B cell (primary cell): ENCODE results near the gene NNT. TPM values are rescaled to one million over a fixed set of nuclear protein-coding genes. Genes with fewer than 3 reads are reported as not detected.

Experiments
- ATAC-seq: fragments of 200-7000 bp; cut with Tn5 transposase; one replicate; pipeline ENCODE4 v1.10.0; 2021; ENCODE audit warnings: low read depth, mild to moderate bottlenecking, moderate number of reproducible peaks, moderate library complexity
- CTCF ChIA-PET: fragments of 350-600 bp; sonication (Branson Sonifier 250); formaldehyde crosslinking; loops from one replicate; lab custom pipeline; 2021; ENCODE audit warnings: antibody characterized with exemption, inconsistent platforms; lab: Charles Lee
- POLR2A ChIA-PET: fragments of 350-600 bp; sonication (Branson Sonifier 250); formaldehyde crosslinking; loops from one replicate; lab custom pipeline; 2021; ENCODE audit warnings: antibody characterized with exemption; lab: Charles Lee
- DNase-seq: peaks from one replicate; pipeline ENCODE4 v3.0.0; 2013
- H2AFZ ChIP-seq: 2 replicates; pipeline ENCODE4 v1.6.1; 2012; ENCODE audit warnings: mild to moderate bottlenecking, low read depth, low read length; ENCODE audit not compliant: insufficient read depth, poor library complexity, severe bottlenecking
- H3K27ac ChIP-seq, 2 donors: 1 replicate in 1 of 2; 2 replicates in 1 of 2; pipeline ENCODE4 v1.5.1; 2012 to 2013; ENCODE audit warnings: low read length in 2 of 2, mild to moderate bottlenecking in 2 of 2, moderate library complexity in 1 of 2
- H3K27me3 ChIP-seq, 4 experiments: fragments of 200-600 bp in 1 of 4; sonication (generic) in 1 of 4; replicated peaks in 1 of 4; 1 replicate in 2 of 4; 2 replicates in 2 of 4; pipeline versions ENCODE4 v1.6.1 to v1.7.0; 2013 to 2016; ENCODE audit warnings: low read length in 3 of 4, mild to moderate bottlenecking in 2 of 4, mixed read lengths in 1 of 4, moderate library complexity in 1 of 4; ENCODE audit not compliant: insufficient read depth in 4 of 4, control insufficient read depth in 3 of 4; ENCODE audit errors: control extremely low read depth in 1 of 4
- H3K36me3 ChIP-seq, 2 experiments: replicated peaks in 1 of 2; 1 replicate in 1 of 2; 2 replicates in 1 of 2; pipeline versions ENCODE4 v1.6.1 to v1.7.1; 2013; ENCODE audit warnings: low read length in 1 of 2; ENCODE audit not compliant: insufficient read depth in 2 of 2, control insufficient read depth in 1 of 2; ENCODE audit errors: control extremely low read depth in 1 of 2, extremely low read depth in 1 of 2
- H3K4me1 ChIP-seq, 2 donors: fragments of 200-600 bp in 1 of 2; sonication (generic) in 1 of 2; 1 replicate in 1 of 2; 2 replicates in 1 of 2; pipeline versions ENCODE4 v1.5.1 to v1.6.1; 2013 to 2017; ENCODE audit warnings: low read length in 2 of 2; ENCODE audit not compliant: control insufficient read depth in 2 of 2, insufficient read depth in 2 of 2
- H3K4me2 ChIP-seq: replicated peaks from 2 replicates; pipeline ENCODE3; 2012; ENCODE audit warnings: mild to moderate bottlenecking, low read depth, low read length; ENCODE audit not compliant: poor library complexity, severe bottlenecking
- H3K4me3 ChIP-seq, 5 experiments: fragments of 200-600 bp in 1 of 5; sonication (generic) in 1 of 5; 1 replicate in 3 of 5; 2 replicates in 2 of 5; pipeline versions ENCODE4 v1.5.1 to v1.7.0; 2011 to 2016; ENCODE audit warnings: low read length in 4 of 5, mild to moderate bottlenecking in 4 of 5, low read depth in 2 of 5, control low read depth in 1 of 5, moderate library complexity in 1 of 5; ENCODE audit not compliant: insufficient read depth in 1 of 5; ENCODE audit errors: control extremely low read depth in 1 of 5, extremely low read depth in 1 of 5
- H3K79me2 ChIP-seq: fragments of 200-600 bp; sonication (generic); one replicate; pipeline ENCODE4 v1.6.0; 2016; ENCODE audit warnings: low read length; ENCODE audit not compliant: control insufficient read depth, insufficient read depth
- H3K9ac ChIP-seq: fragments of 200-600 bp; sonication (generic); 2 replicates; pipeline ENCODE4 v1.6.1; 2017; ENCODE audit warnings: mild to moderate bottlenecking, low read length, moderate library complexity
- H3K9me3 ChIP-seq, 3 donors: one replicate each; pipeline versions ENCODE4 v1.6.1 to v1.7.1; 2013; ENCODE audit warnings: low read length in 2 of 3; ENCODE audit not compliant: control insufficient read depth in 2 of 3, insufficient read depth in 1 of 3; ENCODE audit errors: control extremely low read depth in 1 of 3
- H4K20me1 ChIP-seq: 2 replicates; pipeline ENCODE4 v1.6.0; 2012; ENCODE audit warnings: mild to moderate bottlenecking, low read length; ENCODE audit not compliant: insufficient read depth, control insufficient read depth, poor library complexity, severe bottlenecking
- H3K27ac Mint-ChIP-seq: one replicate; pipeline ENCODE4 v1.8.0; 2021; ENCODE audit warnings: mixed read lengths
- H3K27me3 Mint-ChIP-seq: one replicate; pipeline ENCODE4 v1.8.0; 2021; ENCODE audit warnings: mixed read lengths
- H3K4me1 Mint-ChIP-seq: one replicate; pipeline ENCODE4 v1.8.0; 2021; ENCODE audit warnings: mixed read lengths
- H3K4me3 Mint-ChIP-seq: one replicate; pipeline ENCODE4 v1.8.0; 2021; ENCODE audit warnings: mixed read lengths
- H3K9me3 Mint-ChIP-seq: one replicate; pipeline ENCODE4 v1.8.0; 2022; ENCODE audit warnings: mixed read lengths; ENCODE audit not compliant: insufficient read depth
- EZH2 ChIP-seq: IDR thresholded peaks from 2 replicates; pipeline ENCODE4 v1.6.1; 2012; ENCODE audit warnings: borderline replicate concordance, low read depth, mild to moderate bottlenecking, moderate library complexity, low read length; ENCODE audit not compliant: insufficient read depth, poor library complexity, severe bottlenecking
- WGBS: methylation state at CpG from one replicate; pipeline ENCODE4 v1.1.5; 2013; ENCODE audit warnings: missing lambda C conversion rate; ENCODE audit not compliant: insufficient coverage; 5-methylcytosine and 5-hydroxymethylcytosine counted together
- intact Hi-C: fragments of 100-400 bp; cut with micrococcal nuclease; formaldehyde crosslinking; loops from one replicate; pipeline ENCODE4 v1.10.0; 2022
- polyA minus RNA-seq: library from RNA; depleted of rRNA, polyadenylated mRNA; stranded (reverse); fragments of >200 nt; gene quantifications from 2 replicates; pipeline ENCODE4 v1.2.3, GENCODE V29; 2012
- polyA plus RNA-seq: library from polyadenylated mRNA; depleted of rRNA; stranded (reverse); fragments of >200 nt; gene quantifications from 2 replicates; pipeline ENCODE4 v1.2.3, GENCODE V29; 2012
- total RNA-seq, 2 donors: library from RNA; stranded (reverse); fragments of 120-200 nt in 1 of 2; gene quantifications; 1 replicate in 1 of 2; 2 replicates in 1 of 2; pipeline versions ENCODE4 v1.2.3 to v1.2.4, GENCODE V29; 2013 to 2022
- TF ChIP-seq, protein P1 (sequence below): fragments of 200-600 bp; IDR thresholded peaks from one replicate; pipeline ENCODE4 v1.8.0; 2022; ENCODE audit warnings: antibody characterized with exemption, mild to moderate bottlenecking

Gene NNT
- total RNA-seq, result 61.1 and 63.0 TPM in 2 replicates
- total RNA-seq (2013), result 52.5 TPM
- polyA plus RNA-seq, result 17.8 and 20.0 TPM in 2 replicates
- 26.9 and 35.7 TPM in 2 replicates for polyA minus RNA-seq

DNA sequence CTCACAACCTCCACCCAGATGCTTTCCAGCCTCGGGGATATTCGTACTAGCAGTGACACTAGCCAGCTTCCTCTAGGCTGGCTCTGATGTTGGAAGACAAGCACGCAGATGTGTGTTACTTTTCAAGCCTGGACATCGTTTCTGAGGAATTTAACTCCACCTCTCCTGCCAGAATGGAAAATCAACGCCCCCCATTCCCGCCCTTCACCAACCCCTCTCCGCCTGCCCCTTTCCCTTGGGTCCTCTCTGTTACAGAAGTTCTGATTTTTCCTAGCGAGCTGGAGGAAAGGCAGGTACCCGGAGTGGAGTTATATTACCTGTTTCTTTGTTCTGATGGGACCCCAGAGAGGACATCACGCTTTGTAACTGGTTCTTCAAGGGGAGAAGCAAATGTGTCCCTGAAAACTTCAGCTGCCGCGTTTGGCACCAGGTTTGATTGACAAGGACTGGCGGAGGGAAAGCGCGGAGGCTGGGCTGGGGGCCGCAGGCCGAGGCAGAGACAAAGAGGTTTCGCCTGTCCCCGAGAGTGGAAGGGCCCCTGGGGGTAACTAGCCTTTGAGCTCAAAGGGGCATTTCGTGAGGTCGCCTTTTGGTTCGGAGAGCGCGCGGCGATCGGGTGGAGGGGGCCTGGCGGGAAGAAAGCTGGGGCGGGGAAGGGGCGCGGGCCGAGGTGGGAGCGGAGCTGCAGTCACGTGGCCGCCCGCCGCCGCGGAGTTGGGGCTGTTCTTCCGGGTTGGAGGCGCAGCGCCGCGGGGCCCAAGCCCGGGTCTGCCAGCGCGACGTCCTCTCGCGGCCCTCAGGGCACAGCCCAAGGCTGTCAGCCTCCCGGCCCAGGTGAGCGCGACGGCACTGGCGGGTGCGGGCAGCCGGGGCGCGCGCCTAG lies at the start of gene NNT:
TSS of gene NNT (plus strand) at position 720 of the 883 bp plus-strand sequence. CDS start 6,016 bp downstream, outside the sequence.
- H3K27me3 ChIP-seq, result no peaks in the 10 kb centered on the region
- Mint-ChIP-seq H3K27ac (peak within 1 kb of the TSS; percentile 91), H3K9me3 (no peaks in the 10 kb centered on the region), H3K4me1 (peaks cover 34% of the 10 kb centered on the region), H3K4me3 (peak within 1 kb of the TSS; percentile 95), H3K27me3 (no peaks in the 10 kb centered on the region)
- under 1% methylated on average over 57 of the region's 60 CpGs for WGBS
- no peaks in the 10 kb centered on the region for H3K36me3 ChIP-seq
- DNase-seq (peak; percentile 83), ATAC-seq (peak; percentile 71)
- H2AFZ ChIP-seq, result peak within 1 kb of the TSS; percentile 97
- no peak for TF ChIP-seq EZH2
- peaks cover 16 to 24% of the 10 kb centered on the region in 2 donors for H3K4me1 ChIP-seq
- peaks cover 10% of the 10 kb centered on the region for H4K20me1 ChIP-seq
- H3K4me3 ChIP-seq, result peak within 1 kb of the TSS; percentile 65 to 99 (median 80)
- peak within 1 kb of the TSS; percentile 89 for H3K4me2 ChIP-seq
- ChIA-PET POLR2A (interaction anchor here (0.5 to 2.4 kb wide), 9 partner anchors 33 to 654 kb away, joined by 3 to 18 read pairs (median 4); partner anchors contain the start of genes C5orf34, HMGCS1, PAIP1 and TMEM267), CTCF (interaction anchor here (0.7 to 4.7 kb wide), 5 partner anchors 29 to 495 kb away, joined by 3 to 27 read pairs (median 9); partner anchors contain the start of gene TMEM267)
- peaks cover 73% of the 10 kb centered on the region for H3K79me2 ChIP-seq
- H3K9me3 ChIP-seq, result no peaks in the 10 kb centered on the region
- intact Hi-C loops, result loop anchor here (1.0 to 5.0 kb wide), 9 partner anchors 46 to 1206 kb away; partner anchors contain the start of genes HMGCS1, MRPS30 and TMEM267
- peak within 1 kb of the TSS; percentile 75 to 89 for H3K27ac ChIP-seq
- peak within 1 kb of the TSS; percentile 95 for H3K9ac ChIP-seq

DNA sequence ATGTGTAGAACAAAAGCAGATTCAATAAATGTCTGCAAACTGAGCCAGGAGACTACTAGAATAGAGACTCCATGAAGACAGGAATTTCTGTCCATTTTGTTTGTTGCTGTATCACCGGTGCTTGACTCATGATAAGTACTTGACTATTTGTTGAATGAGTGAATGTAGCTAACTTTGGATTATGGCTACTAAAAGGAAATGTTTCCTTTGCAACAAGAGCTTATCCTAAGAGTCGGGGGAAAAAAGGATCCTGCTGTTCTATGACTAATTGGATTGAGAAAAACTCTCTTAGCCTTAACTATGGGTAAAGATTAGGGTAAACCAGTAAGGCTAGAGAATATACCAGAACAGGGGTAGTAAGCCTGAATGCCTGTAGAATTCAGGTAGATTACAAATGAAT lies 49.6 kb upstream of the NNT start:
- POLR2A ChIA-PET, result no interaction called here
- WGBS, result no CpG with 5 or more reads among the region's 2 CpGs
- Mint-ChIP-seq H3K27me3 (no peaks in the 10 kb centered on the region), H3K4me3 (no peak overlapping the region), H3K9me3 (no peaks in the 10 kb centered on the region), H3K27ac (no peak overlapping the region), H3K4me1 (peaks cover 24% of the 10 kb centered on the region)
- no peaks in the 10 kb centered on the region for H3K27me3 ChIP-seq
- CTCF ChIA-PET, result interaction anchor here (0.7 kb wide), 1 partner anchor 14 kb away, joined by 3 read pairs; no protein-coding TSS in a partner anchor
- H3K36me3 ChIP-seq, result peaks cover 2 to 45% of the 10 kb centered on the region in 2 experiments
- TF ChIP-seq, protein P1, sequence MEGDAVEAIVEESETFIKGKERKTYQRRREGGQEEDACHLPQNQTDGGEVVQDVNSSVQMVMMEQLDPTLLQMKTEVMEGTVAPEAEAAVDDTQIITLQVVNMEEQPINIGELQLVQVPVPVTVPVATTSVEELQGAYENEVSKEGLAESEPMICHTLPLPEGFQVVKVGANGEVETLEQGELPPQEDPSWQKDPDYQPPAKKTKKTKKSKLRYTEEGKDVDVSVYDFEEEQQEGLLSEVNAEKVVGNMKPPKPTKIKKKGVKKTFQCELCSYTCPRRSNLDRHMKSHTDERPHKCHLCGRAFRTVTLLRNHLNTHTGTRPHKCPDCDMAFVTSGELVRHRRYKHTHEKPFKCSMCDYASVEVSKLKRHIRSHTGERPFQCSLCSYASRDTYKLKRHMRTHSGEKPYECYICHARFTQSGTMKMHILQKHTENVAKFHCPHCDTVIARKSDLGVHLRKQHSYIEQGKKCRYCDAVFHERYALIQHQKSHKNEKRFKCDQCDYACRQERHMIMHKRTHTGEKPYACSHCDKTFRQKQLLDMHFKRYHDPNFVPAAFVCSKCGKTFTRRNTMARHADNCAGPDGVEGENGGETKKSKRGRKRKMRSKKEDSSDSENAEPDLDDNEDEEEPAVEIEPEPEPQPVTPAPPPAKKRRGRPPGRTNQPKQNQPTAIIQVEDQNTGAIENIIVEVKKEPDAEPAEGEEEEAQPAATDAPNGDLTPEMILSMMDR, result no peak
- TF ChIP-seq EZH2, result no peak
- intact Hi-C loops, result loop anchor here (10.0 kb wide), 1 partner anchor 1629 kb away; the partner anchor contains the start of gene FBXO4
- H3K79me2 ChIP-seq, result peaks cover 68% of the 10 kb centered on the region
- H3K27ac ChIP-seq, result no peak overlapping the region
- no peak overlapping the region for H3K4me2 ChIP-seq
- no peak overlapping the region for H2AFZ ChIP-seq
- no peaks in the 10 kb centered on the region for H3K9me3 ChIP-seq
- H3K4me3 ChIP-seq, result no peak overlapping the region
- ATAC-seq (no peak), DNase-seq (no peak)
- peaks cover 39% of the 10 kb centered on the region for H4K20me1 ChIP-seq
- peaks cover 14 to 31% of the 10 kb centered on the region in 2 donors for H3K4me1 ChIP-seq
- no peak overlapping the region for H3K9ac ChIP-seq
